Stomach (tissue), 4 donors: ENCODE data around the gene GTF2H3.

ENCODE experiments used
- CTCF ChIP-seq, 7 experiments: fragments of 450-650 bp in 4 of 7; fragments of 200-600 bp in 3 of 7; sonication (generic) in 3 of 7; IDR thresholded peaks; one replicate each; pipeline ENCODE4 v1.5.1; 2016 to 2019; ENCODE audit warnings: antibody characterized with exemption in 7 of 7, control low read depth in 2 of 7, mild to moderate bottlenecking in 1 of 7
- EP300 ChIP-seq: sonication (generic); formaldehyde crosslinking; IDR thresholded peaks from one replicate; pipeline ENCODE4 v1.6.1; 2017; ENCODE audit warnings: antibody characterized with exemption
- POLR2A ChIP-seq, 4 donors: fragments of 450-650 bp; IDR thresholded peaks; one replicate each; pipeline ENCODE4 v1.6.1; 2016; ENCODE audit warnings: antibody characterized with exemption in 4 of 4, control low read depth in 2 of 4, mild to moderate bottlenecking in 1 of 4, moderate library complexity in 1 of 4
- POLR2AphosphoS5 ChIP-seq, 3 donors: sonication (generic); formaldehyde crosslinking; IDR thresholded peaks; one replicate each; pipeline ENCODE4 v1.6.1; 2016; ENCODE audit warnings: antibody characterized with exemption in 3 of 3

- TF ChIP-seq CTCF (IDR thresholded peaks at IDR 0.05): no peak
- TF ChIP-seq POLR2A (IDR thresholded peaks at IDR 0.05): no peak
- no peak for TF ChIP-seq EP300
- TF ChIP-seq POLR2AphosphoS5 (IDR thresholded peaks at IDR 0.05): peak in 1 of 3 donors; percentile 54
Measured at GRCh38 chr12:123670882-123671728, 37.5 kb downstream of the GTF2H3 start, which contains the start of gene TCTN2.
